IMR-90 (cell line): ENCODE results near the gene NLRC5. TPM values are rescaled to one million over a fixed set of nuclear protein-coding genes. Genes with fewer than 3 reads are reported as not detected.

Experiments
- ATAC-seq: fragments of 200-7000 bp; cut with Tn5 transposase; 2 replicates; pipeline ENCODE4 v1.9.1; 2020; ENCODE audit warnings: low read depth, mild to moderate bottlenecking, moderate library complexity
- BruUV-seq: library from RNA; stranded (reverse); fragments of 400-500 nt; replicated peaks from 2 replicates; lab custom pipeline; 2021; lab: Mats Ljungman, UMichigan
- CTCF ChIA-PET: fragments of 300-600 bp; formaldehyde crosslinking; extraction: SDS; loops from one replicate; lab custom pipeline; 2021; ENCODE audit warnings: antibody characterized with exemption; lab: Yijun Ruan, JAX
- POLR2A ChIA-PET: fragments of 300-600 bp; sonication (Branson Sonifier 250); formaldehyde crosslinking; loops from one replicate; lab custom pipeline; 2022; ENCODE audit warnings: antibody characterized with exemption; ENCODE audit not compliant: unreplicated experiment; lab: Charles Lee
- DNase-seq: peaks from one replicate; pipeline ENCODE4 v3.0.0; 2013
- H2AFZ ChIP-seq: replicated peaks from 2 replicates; pipeline ENCODE3; 2013; ENCODE audit warnings: low read length, mild to moderate bottlenecking; ENCODE audit not compliant: poor library complexity
- H2AK5ac ChIP-seq: 2 replicates; pipeline ENCODE4 v1.6.1; 2013; ENCODE audit warnings: low read depth, low read length, inconsistent platforms
- H2AK9ac ChIP-seq: replicated peaks from 2 replicates; pipeline ENCODE3; 2013; ENCODE audit warnings: mild to moderate bottlenecking, low read depth, low read length, moderate library complexity; ENCODE audit not compliant: poor library complexity
- H2BK120ac ChIP-seq: 2 replicates; pipeline ENCODE4 v1.6.1; 2013; ENCODE audit warnings: low read depth, low read length, inconsistent platforms
- H2BK15ac ChIP-seq: 3 replicates; pipeline ENCODE4 v1.6.1; 2013; ENCODE audit warnings: low read depth, low read length, inconsistent platforms
- H2BK20ac ChIP-seq: 2 replicates; pipeline ENCODE4 v1.6.1; 2013; ENCODE audit warnings: low read depth, mild to moderate bottlenecking, inconsistent platforms, low read length, moderate library complexity
- H2BK5ac ChIP-seq: 2 replicates; pipeline ENCODE4 v1.6.1; 2013; ENCODE audit warnings: mild to moderate bottlenecking, low read depth, low read length, inconsistent platforms; ENCODE audit not compliant: poor library complexity, severe bottlenecking
- H3K14ac ChIP-seq: replicated peaks from 2 replicates; pipeline ENCODE4 v1.6.1; 2013; ENCODE audit warnings: low read depth, low read length, inconsistent platforms
- H3K18ac ChIP-seq: 2 replicates; pipeline ENCODE4 v1.6.1; 2013; ENCODE audit warnings: low read depth, low read length, control low read depth
- H3K23ac ChIP-seq: 2 replicates; pipeline ENCODE4 v1.6.1; 2013; ENCODE audit warnings: low read depth, low read length, inconsistent platforms
- H3K27ac ChIP-seq: 2 replicates; pipeline ENCODE4 v1.5.1; 2013; ENCODE audit warnings: mild to moderate bottlenecking, control low read depth, low read length; ENCODE audit not compliant: insufficient read depth
- H3K27me3 ChIP-seq: 2 replicates; pipeline ENCODE4 v1.6.1; 2013; ENCODE audit warnings: low read length; ENCODE audit not compliant: control insufficient read depth, insufficient read depth
- H3K36me3 ChIP-seq: 2 replicates; pipeline ENCODE4 v1.6.1; 2013; ENCODE audit warnings: low read length, mixed read lengths; ENCODE audit not compliant: control insufficient read depth, insufficient read depth
- H3K4ac ChIP-seq: 2 replicates; pipeline ENCODE4 v1.6.1; 2013; ENCODE audit warnings: low read depth, low read length, inconsistent platforms
- H3K4me1 ChIP-seq: 2 replicates; pipeline ENCODE4 v1.6.1; 2013; ENCODE audit warnings: low read length, mixed read lengths; ENCODE audit not compliant: control insufficient read depth, insufficient read depth
- H3K4me2 ChIP-seq: 2 replicates; pipeline ENCODE4 v1.6.1; 2013; ENCODE audit warnings: low read depth, mild to moderate bottlenecking, control low read depth, low read length, moderate library complexity
- H3K4me3 ChIP-seq: 2 replicates; pipeline ENCODE4 v1.5.1; 2013; ENCODE audit warnings: low read depth, mild to moderate bottlenecking, control low read depth, low read length, moderate library complexity; ENCODE audit not compliant: insufficient read depth
- H3K56ac ChIP-seq: 2 replicates; pipeline ENCODE4 v1.6.1; 2013; ENCODE audit warnings: low read length, inconsistent platforms; ENCODE audit not compliant: insufficient read depth; ENCODE audit errors: extremely low read depth
- H3K79me1 ChIP-seq, 2 experiments: 2 replicates each; pipeline ENCODE4 v1.6.1; 2013; ENCODE audit warnings: low read length in 2 of 2, inconsistent platforms in 1 of 2, low read depth in 1 of 2
- H3K9ac ChIP-seq: 2 replicates; pipeline ENCODE4 v1.6.1; 2013; ENCODE audit warnings: low read depth, low read length, control low read depth
- H3K9me1 ChIP-seq: 2 replicates; pipeline ENCODE4 v1.6.1; 2013; ENCODE audit warnings: low read length, inconsistent platforms; ENCODE audit not compliant: insufficient read depth
- H3K9me3 ChIP-seq: 2 replicates; pipeline ENCODE4 v1.6.1; 2013; ENCODE audit warnings: low read length; ENCODE audit not compliant: control insufficient read depth, insufficient read depth
- H4K20me1 ChIP-seq: 2 replicates; pipeline ENCODE4 v1.6.1; 2013; ENCODE audit warnings: low read length, inconsistent platforms; ENCODE audit not compliant: insufficient read depth
- H4K5ac ChIP-seq: 2 replicates; pipeline ENCODE4 v1.6.1; 2013; ENCODE audit warnings: mild to moderate bottlenecking, low read depth, low read length, control low read depth
- H4K8ac ChIP-seq, 2 experiments: 2 replicates each; pipeline ENCODE4 v1.6.1; 2013; ENCODE audit warnings: low read depth in 2 of 2, low read length in 2 of 2, control low read depth in 1 of 2, inconsistent platforms in 1 of 2
- H4K91ac ChIP-seq: 2 replicates; pipeline ENCODE4 v1.6.1; 2013; ENCODE audit warnings: low read depth, low read length, inconsistent platforms; ENCODE audit not compliant: insufficient read depth
- CTCF ChIP-seq: conservative IDR thresholded peaks from 2 replicates; pipeline ENCODE4 v1.5.1; 2012; ENCODE audit warnings: mild to moderate bottlenecking, low read depth, low read length, improper control_type of control experiment
- ELK1 ChIP-seq: fragments of 150-350 bp; IDR thresholded peaks from 2 replicates; pipeline ENCODE4 v1.6.1; 2016; ENCODE audit warnings: low read depth, mild to moderate bottlenecking, low read length, moderate library complexity, borderline replicate concordance
- SMC3 ChIP-seq: fragments of 150-350 bp; IDR thresholded peaks from 2 replicates; pipeline ENCODE4 v1.6.1; 2016; ENCODE audit warnings: low read depth, mild to moderate bottlenecking, antibody characterized with exemption, low read length, moderate library complexity
- WGBS, 2 experiments: methylation state at CpG; one replicate each; pipeline versions ENCODE4 v1.1.5 to v1.1.7; 2013; ENCODE audit warnings: missing lambda C conversion rate in 2 of 2; ENCODE audit not compliant: insufficient read length in 1 of 2; ENCODE audit errors: extremely low coverage in 2 of 2; 5-methylcytosine and 5-hydroxymethylcytosine counted together
- dilution Hi-C: fragments of 300-500 bp; cut with HindIII; formaldehyde crosslinking; loops from one replicate; pipeline ENCODE4 v1.14.3; 2018; ENCODE audit warnings: low sequenced_read_pairs; ENCODE audit not compliant: unreplicated experiment
- in situ Hi-C: fragments of 300-500 bp; cut with MboI; formaldehyde crosslinking; loops from 3 replicates; pipeline ENCODE4 v1.14.3; 2019; ENCODE audit warnings: low sequenced_read_pairs, inconsistent platforms, mixed read lengths
- intact Hi-C: fragments of 100-400 bp; cut with micrococcal nuclease; formaldehyde crosslinking; loops from 2 replicates; pipeline ENCODE4 v1.10.0; 2022
- polyA plus RNA-seq, 3 experiments: library from polyadenylated mRNA; depleted of rRNA; stranded (reverse); fragments of >200 nt; gene quantifications; 2 replicates each; pipeline ENCODE4 v1.2.3, GENCODE V29; 2012; ENCODE audit warnings: low replicate concordance in 1 of 3
- total RNA-seq: library from RNA; depleted of rRNA; stranded (reverse); fragments of >200 nt; gene quantifications from 2 replicates; pipeline ENCODE4 v1.2.3, GENCODE V29; 2012

Gene NLRC5
- total and polyA plus RNA-seq, 2 of the 4 experiments (the other 2 are of a cell fraction) = 9.1 to 14.9 TPM

- Histone ChIP-seq H3K4me3 (no peak overlapping the region), H2BK120ac (no peak overlapping the region), H3K9me3 (no peaks in the 10 kb centered on the region), H2BK15ac (no peak overlapping the region), H4K5ac (no peak overlapping the region), H3K27me3 (no peaks in the 10 kb centered on the region), H2AFZ (no peak overlapping the region), H3K9ac (no peak overlapping the region), H3K9me1 (no peaks in the 10 kb centered on the region), H3K27ac (no peak overlapping the region), H3K4ac (no peak overlapping the region), H2AK9ac (no peak overlapping the region), H3K14ac (no peak overlapping the region), H4K8ac (no peak overlapping the region), H3K23ac (no peak overlapping the region), H3K4me2 (no peak overlapping the region), H3K36me3 (no peaks in the 10 kb centered on the region), H2BK5ac (no peak overlapping the region), H4K20me1 (no peaks in the 10 kb centered on the region), H4K91ac (no peak overlapping the region), H3K79me1 (no peaks in the 10 kb centered on the region), H3K4me1 (peaks cover 9% of the 10 kb centered on the region), H3K18ac (no peak overlapping the region), H3K56ac (no peak overlapping the region), H2BK20ac (no peak overlapping the region), H2AK5ac (no peak overlapping the region)
- no TSS peak for BruUV-seq
- no peak for DNase-seq
- intact Hi-C loops = no loop called here
- WGBS, 2 experiments = no CpG with 5 or more reads among the region's 4 CpGs
- in situ Hi-C loops = no loop called here
- ATAC-seq = no peak
- TF ChIP-seq CTCF (peak; percentile 19; the same call in 1 of the 2 replicates), ELK1 (no peak), SMC3 (no peak)
- ChIA-PET CTCF (no interaction called here), POLR2A (no interaction called here)
- dilution Hi-C loops = no loop called here
These were observed 32.6 kb upstream of the NLRC5 start for GRCh38 chr16:56956756-56957155.
